Right lobe of liver (tissue), 4 donors: ENCODE data around the gene ASB15.

ENCODE experiments used
- CTCF ChIP-seq, 4 donors: fragments of 200-600 bp in 3 of 4; fragments of 450-650 bp in 1 of 4; IDR thresholded peaks; one replicate each; pipeline versions ENCODE4 v1.5.1 to v1.8.0; 2016 to 2022; ENCODE audit warnings: antibody characterized with exemption in 4 of 4, mild to moderate bottlenecking in 2 of 4
- POLR2A ChIP-seq: fragments of 450-650 bp; IDR thresholded peaks from one replicate; pipeline ENCODE4 v1.6.1; 2017; ENCODE audit warnings: antibody characterized with exemption, mild to moderate bottlenecking
- donor health status: DM: no; HTN: no; CAD: no.
- donor health status: DM: no; HTN: no; CAD: no.
- donor health status: DM: no; HTN: yes; CAD: no.

- no peak for TF ChIP-seq CTCF (IDR thresholded peaks at IDR 0.05)
- no peak for TF ChIP-seq POLR2A
Observed at GRCh38 chr7:123675181-123675473, 73.5 kb downstream of the ASB15 start.
